Brain pericyte (primary cell): ENCODE measurements around the gene ARHGAP32.
"Not testable (repeated sequence)": the region's sequence is repeated elsewhere in the genome, so short reads cannot be mapped to it uniquely, and the experiment has no call there.

Experiments used
- DNase-seq: peaks from one replicate; pipeline ENCODE4 v3.0.0-alpha.2; 2012; ENCODE audit warnings: low read depth, low spot score

The ARHGAP32 gene

GRCh38 chr11:129202646-129203045, 10.5 kb upstream of the ARHGAP32 start:
- no peak for DNase-seq

- no peak for DNase-seq
These were observed 3.6 kb upstream of the ARHGAP32 start for GRCh38 chr11:129195682-129196081.

GRCh38 chr11:129191649-129192048, 476 bp downstream of the ARHGAP32 start:
- no peak for DNase-seq

GRCh38 chr11:129190087-129190486, 2.0 kb downstream of the ARHGAP32 start:
- DNase-seq: no peak

- DNase-seq: no peak
These were observed 2.5 kb downstream of the ARHGAP32 start for GRCh38 chr11:129189646-129190045.

- DNase-seq: not testable (repeated sequence)
These were observed 7.0 kb downstream of the ARHGAP32 start for GRCh38 chr11:129185082-129185481.

- no peak for DNase-seq
These were observed 7.5 kb downstream of the ARHGAP32 start for GRCh38 chr11:129184581-129184980.

- DNase-seq: no peak
These were observed 24.8 kb downstream of the ARHGAP32 start for GRCh38 chr11:129167315-129167714.

- no peak for DNase-seq
These were observed 28.4 kb downstream of the ARHGAP32 start for GRCh38 chr11:129163714-129164164.

GRCh38 chr11:129157080-129157479, 35.0 kb downstream of the ARHGAP32 start:
- DNase-seq: not testable (repeated sequence)

GRCh38 chr11:129155745-129156144, 36.4 kb downstream of the ARHGAP32 start:
- no peak for DNase-seq

- no peak for DNase-seq
These were observed 43.6 kb downstream of the ARHGAP32 start for GRCh38 chr11:129148487-129148886.

- DNase-seq: no peak
These were observed 45.9 kb downstream of the ARHGAP32 start for GRCh38 chr11:129146191-129146590.

GRCh38 chr11:129145276-129145675, 46.8 kb downstream of the ARHGAP32 start:
- DNase-seq: no peak

- no peak for DNase-seq
These were observed 47.9 kb downstream of the ARHGAP32 start for GRCh38 chr11:129144256-129144655.

GRCh38 chr11:129143335-129143734, 48.8 kb downstream of the ARHGAP32 start:
- peak; percentile 90 for DNase-seq

GRCh38 chr11:129141748-129142523, 50.2 kb downstream of the ARHGAP32 start:
- DNase-seq: no peak

GRCh38 chr11:129131316-129131715, 60.8 kb downstream of the ARHGAP32 start:
- no peak for DNase-seq

GRCh38 chr11:129128881-129129620, 63.1 kb downstream of the ARHGAP32 start:
- not testable (repeated sequence) for DNase-seq

GRCh38 chr11:129119036-129119435, 73.1 kb downstream of the ARHGAP32 start:
- no peak for DNase-seq

- peak; percentile 45 for DNase-seq
These were observed 74.4 kb downstream of the ARHGAP32 start for GRCh38 chr11:129117595-129118350.
